IPS DF 4.7 (cell line): Measurements from ENCODE around the gene LPAR3.
"Not testable (repeated sequence)": the region's sequence is repeated elsewhere in the genome, so short reads cannot be mapped to it uniquely, and the experiment has no call there.

Experiments used
- DNase-seq: peaks from one replicate; pipeline ENCODE4 v3.0.0-alpha.2; 2013; ENCODE audit warnings: low spot score; ENCODE audit errors: extremely low read depth

The LPAR3 gene, protein sequence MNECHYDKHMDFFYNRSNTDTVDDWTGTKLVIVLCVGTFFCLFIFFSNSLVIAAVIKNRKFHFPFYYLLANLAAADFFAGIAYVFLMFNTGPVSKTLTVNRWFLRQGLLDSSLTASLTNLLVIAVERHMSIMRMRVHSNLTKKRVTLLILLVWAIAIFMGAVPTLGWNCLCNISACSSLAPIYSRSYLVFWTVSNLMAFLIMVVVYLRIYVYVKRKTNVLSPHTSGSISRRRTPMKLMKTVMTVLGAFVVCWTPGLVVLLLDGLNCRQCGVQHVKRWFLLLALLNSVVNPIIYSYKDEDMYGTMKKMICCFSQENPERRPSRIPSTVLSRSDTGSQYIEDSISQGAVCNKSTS

DNA sequence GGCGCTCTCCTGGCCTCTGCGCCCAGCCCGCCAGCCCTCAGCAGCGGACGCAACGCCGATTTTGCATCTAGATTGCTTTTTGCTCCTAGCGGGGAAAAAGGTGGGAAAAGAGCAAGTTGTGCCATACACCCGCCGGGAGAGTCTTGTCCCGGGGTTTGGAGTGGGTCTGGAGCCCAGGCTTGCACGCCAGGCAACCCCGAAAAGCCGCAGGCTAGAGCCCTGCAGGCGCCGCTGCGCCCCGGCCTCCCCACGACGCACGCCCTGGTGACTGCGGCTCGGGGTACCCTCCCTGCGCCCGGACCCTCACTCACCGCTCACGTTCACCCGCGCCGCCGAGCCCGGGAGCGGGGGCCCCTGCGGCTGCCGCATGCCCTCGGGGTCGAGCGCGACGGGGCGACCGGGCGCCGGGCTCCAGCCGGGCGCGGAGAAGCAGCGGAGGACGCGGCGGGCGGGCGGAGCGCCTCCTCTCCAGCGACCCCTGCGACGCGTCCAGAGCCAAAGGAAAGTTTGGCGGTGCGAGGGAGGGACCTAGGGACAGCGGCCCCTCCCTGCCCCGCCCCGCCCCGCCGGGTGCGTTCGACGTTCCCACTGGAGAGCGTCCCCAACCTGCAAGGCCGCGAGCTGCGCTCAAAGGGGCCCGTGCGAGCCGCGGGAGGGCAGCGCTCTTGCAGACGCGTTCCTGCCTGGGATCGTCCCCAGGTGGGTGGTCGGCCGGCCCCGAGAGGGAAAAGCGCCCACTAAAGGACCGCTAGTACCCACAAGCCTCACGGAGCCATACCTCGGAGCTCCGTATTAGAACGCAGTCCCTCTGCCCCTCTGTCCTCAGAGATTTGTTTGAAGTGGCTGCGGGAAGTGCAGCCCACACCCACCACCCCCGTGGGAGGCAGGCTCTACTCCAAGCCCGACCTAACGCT, at the start of gene LPAR3:
Gene LPAR3, minus strand, starts transcription at position 502 of the 914 bp plus-strand sequence. CDS start 27,086 bp downstream, outside the sequence.
- DNase-seq: no peak

- DNase-seq: no peak
Measured at GRCh38 chr1:84941843-84942242, 48.8 kb upstream of the LPAR3 start.

- no peak for DNase-seq
Measured at GRCh38 chr1:84940481-84940880, 47.5 kb upstream of the LPAR3 start.

DNA sequence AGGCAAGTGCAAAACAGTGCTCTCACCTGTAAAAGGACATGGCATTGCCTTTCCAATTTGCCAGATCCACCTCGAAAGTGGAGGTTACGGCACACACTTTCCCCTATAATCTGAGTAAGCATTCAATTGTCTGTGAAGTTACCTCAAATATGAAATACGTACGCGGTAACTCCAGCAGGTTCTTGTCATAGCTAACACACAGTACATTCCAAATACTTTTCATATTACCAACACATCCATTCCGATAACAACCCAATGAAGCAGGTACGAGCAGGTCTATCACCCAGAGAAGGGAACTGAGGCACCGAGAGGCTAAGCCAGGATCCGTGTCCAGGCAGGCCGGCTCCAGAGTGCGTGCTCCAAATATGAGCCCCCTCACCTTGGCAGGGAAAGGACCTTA, 46.8 kb upstream of the LPAR3 start:
- DNase-seq: no peak

- DNase-seq: no peak
Measured at GRCh38 chr1:84939151-84939550, 46.1 kb upstream of the LPAR3 start.

GRCh38 chr1:84936116-84936810, 43.3 kb upstream of the LPAR3 start:
- DNase-seq: no peak

DNA sequence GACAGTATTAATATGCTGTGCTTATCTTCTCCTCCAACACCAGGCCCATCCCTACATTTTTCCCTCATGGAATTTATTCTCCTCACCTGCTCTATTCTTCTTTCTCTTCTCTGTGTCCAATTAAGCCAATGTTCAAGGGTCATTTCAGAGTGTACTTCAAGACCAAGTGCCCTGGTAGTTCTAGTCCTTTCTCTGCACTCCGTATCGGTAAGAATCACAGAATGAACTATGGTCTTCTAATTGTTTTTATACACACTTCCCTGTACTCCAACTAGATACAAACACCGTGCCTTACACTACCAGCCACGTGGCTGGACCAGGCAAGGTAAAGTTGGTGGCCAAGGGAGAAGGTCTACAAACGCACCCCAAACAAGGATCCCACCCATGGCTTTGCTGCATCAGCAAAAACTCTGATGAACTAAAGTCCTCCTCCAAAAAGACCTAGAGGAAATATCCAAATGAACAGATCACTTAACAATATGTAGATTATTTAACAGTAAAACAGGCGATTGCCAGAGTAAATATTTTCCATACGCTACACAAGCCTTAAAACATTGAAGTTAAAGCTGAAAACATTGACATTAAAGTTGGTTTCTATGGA, 40.1 kb upstream of the LPAR3 start:
- no peak for DNase-seq

GRCh38 chr1:84930831-84931230, 37.8 kb upstream of the LPAR3 start:
- no peak for DNase-seq

DNA sequence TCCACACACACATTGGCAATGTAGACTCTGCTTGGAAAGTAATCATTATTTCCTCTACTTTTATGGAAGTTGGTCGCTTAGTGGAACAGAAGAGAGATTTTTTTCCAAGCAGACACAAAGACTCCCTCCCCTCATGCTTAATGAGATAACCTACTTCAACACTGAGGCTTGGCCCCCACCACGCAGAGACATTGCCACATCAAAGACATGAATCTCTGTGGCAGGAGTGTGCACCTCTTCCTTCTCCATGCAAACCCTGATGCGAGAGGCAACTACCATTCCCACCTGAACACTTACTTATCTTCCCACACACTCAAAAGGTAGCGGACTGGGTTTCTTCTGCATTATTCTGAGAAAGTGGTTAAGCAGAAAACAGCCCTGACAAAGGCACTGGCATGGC, 37.3 kb upstream of the LPAR3 start:
- no peak for DNase-seq

GRCh38 chr1:84929581-84929980, 36.6 kb upstream of the LPAR3 start:
- DNase-seq: no peak

- DNase-seq: no peak
Measured at GRCh38 chr1:84928979-84929378, 36.0 kb upstream of the LPAR3 start.

- DNase-seq: no peak
Measured at GRCh38 chr1:84923317-84923716, 30.3 kb upstream of the LPAR3 start.

- no peak for DNase-seq
Measured at GRCh38 chr1:84920159-84920558, 27.2 kb upstream of the LPAR3 start.

DNA sequence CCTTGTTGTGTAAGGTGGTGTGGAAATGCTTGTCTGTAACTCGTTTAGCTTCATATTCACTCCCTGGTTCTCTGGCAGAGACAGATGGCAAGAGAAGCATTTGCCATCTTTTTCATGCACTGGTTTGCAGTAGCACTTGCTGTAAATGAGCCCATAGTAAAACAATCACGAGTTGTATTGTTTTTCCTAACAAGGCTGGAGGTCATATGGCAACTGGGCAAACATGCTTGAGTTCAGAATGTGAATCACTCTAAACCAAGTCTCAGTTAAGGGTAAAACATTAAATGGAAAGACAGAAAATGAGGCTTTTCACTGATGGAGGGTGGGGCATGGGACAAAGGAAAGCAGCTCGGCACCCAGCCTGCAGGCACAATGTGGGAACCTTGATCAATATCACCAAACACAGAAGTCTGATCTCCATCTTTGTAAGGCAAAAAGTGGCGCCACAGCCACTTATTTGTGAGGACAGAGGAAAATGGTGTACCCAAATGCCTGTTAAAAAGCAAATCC, 26.5 kb upstream of the LPAR3 start:
- no peak for DNase-seq

GRCh38 chr1:84918726-84919336, 25.8 kb upstream of the LPAR3 start:
- no peak for DNase-seq

DNA sequence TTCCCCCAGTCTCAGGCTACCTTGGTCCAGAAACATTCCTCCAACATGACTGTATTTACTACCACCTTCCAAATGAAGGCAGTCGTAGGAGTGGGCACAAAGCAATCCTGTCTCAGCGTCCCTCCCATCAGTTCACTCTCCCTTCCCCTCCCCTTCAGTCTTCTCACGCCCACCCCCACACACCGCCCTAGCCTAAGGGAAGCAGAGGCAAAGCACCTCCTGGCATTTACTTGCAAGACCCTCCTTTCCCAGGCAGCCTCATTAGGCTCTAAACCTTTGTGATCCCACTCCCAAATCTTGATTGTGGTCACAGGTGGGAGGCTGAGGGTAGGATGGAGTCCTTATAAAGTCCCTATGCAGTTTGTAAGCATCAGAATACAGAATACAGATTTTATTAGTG, 23.9 kb upstream of the LPAR3 start:
- no peak for DNase-seq

DNA sequence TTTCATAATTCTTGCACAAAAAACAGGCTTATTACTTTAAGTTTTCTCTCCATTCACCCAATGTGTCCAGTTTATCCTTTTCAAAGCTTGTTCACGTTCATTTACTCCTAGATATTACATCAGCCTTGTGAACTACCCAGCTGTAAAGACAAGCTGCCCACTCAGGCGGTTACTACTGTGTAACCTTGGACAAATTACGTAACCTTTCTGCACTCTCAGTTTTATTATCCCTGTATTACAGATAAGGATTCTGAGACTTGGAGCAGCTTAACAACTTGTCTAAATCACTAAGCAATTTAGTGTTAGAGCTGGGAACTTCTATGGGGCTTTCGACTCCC, 20.5 kb upstream of the LPAR3 start:
- no peak for DNase-seq

DNA sequence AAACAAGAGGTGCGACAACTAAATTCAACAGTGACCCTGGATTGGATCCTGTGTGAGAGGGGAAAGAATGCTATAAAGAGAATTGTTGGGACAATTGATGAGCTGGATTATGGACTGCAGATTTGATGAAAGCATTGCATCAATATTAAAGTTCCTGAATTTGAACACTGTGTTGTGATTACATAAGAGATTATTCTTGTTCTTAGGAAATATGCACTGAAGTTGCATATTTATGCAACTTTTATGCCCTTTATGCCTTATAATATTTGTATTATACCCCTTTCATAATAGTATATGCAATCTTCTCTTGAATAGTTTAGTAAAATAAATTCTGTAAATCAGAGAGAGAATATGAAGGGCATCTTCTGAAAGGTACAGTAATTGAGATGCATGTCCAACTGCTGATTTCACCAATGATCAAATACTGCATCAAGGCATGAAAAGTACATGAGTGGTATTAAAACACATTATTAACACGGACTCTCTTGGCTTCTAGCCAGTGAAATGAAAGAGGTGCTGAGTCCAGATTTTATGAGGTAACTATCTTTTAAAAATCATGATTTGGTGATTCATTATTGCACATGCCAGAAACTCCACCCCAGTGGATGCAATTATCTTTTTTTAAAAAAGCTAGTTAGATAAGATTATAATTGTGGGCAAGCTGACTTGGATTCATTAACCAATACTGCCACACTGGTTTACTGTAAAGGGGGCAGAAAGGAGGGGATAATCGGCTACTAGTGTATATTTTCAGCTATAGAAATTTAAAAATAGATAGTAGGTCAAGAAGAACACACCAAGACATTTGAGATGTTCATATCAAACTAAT, 19.9 kb upstream of the LPAR3 start:
- no peak for DNase-seq

DNA sequence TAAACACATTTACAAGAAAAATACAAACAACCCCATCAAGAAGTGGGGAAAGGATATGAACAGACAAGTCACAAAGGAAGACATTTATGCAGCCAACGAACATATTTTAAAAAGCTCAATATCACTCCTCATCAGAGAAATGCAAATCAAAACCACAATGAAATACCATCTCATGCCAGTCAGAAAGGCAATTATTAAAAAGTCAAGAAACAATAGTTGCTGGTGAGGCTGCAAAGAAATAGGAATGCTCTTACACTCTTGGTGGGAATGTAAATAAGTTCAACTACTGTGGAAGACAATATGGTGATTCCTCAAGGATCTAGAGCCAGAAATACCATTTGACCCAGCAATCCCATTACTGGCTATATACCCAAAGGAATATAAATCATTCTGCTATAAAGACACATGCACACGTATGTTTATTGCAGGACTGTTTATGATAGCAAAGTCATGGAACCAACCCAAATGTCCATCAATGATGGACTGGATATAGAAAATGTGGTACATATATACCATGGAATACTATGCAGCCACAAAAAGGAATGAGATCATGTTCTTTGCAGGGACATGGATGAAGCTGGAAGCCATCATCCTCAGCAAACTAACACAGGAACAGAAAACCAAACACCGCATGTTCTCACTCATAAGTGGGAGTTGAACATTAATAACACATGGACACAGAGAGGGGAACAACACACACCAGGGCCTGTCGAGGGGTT, 15.9 kb upstream of the LPAR3 start:
- DNase-seq: not testable (repeated sequence)
